Measurements from ENCODE around the gene IL24.

DNA sequence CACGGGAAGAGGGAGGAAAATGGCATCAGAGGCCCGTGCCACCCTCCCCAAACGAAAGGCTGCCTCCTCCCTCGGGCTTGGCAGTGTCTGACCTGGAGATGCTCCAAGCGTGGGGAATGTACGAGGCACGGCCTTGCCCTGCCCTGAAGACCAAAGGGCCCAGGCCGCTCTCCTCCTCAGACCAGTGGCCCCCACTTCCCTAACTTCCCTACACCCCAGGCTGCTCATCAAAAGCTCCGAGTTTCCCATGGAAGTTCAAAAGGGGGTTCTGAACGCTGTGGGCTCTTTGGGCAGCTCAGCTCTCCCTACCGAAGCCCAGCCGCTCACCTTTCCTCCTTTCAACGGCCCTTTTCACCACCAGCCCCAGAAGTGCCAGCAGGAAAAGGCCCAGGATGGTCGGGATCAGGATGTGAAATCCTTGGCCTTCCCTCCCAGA is 12.7 kb downstream of the IL24 start:
- TF ChIP-seq POLR2AphosphoS5 (IDR thresholded peaks at IDR 0.05): no peak
- TF ChIP-seq, protein P1, sequence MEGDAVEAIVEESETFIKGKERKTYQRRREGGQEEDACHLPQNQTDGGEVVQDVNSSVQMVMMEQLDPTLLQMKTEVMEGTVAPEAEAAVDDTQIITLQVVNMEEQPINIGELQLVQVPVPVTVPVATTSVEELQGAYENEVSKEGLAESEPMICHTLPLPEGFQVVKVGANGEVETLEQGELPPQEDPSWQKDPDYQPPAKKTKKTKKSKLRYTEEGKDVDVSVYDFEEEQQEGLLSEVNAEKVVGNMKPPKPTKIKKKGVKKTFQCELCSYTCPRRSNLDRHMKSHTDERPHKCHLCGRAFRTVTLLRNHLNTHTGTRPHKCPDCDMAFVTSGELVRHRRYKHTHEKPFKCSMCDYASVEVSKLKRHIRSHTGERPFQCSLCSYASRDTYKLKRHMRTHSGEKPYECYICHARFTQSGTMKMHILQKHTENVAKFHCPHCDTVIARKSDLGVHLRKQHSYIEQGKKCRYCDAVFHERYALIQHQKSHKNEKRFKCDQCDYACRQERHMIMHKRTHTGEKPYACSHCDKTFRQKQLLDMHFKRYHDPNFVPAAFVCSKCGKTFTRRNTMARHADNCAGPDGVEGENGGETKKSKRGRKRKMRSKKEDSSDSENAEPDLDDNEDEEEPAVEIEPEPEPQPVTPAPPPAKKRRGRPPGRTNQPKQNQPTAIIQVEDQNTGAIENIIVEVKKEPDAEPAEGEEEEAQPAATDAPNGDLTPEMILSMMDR (IDR thresholded peaks at IDR 0.05): no peak
